HG03432 (cell line): Measurements from ENCODE around the gene DLL3.

Experiments
- ATAC-seq: cut with Tn5 transposase; IDR thresholded peaks from one replicate; pipeline ENCODE4 v1.9.1; 2021; ENCODE audit warnings: mild to moderate bottlenecking, moderate library complexity; ENCODE audit not compliant: unreplicated experiment

The DLL3 gene

DNA sequence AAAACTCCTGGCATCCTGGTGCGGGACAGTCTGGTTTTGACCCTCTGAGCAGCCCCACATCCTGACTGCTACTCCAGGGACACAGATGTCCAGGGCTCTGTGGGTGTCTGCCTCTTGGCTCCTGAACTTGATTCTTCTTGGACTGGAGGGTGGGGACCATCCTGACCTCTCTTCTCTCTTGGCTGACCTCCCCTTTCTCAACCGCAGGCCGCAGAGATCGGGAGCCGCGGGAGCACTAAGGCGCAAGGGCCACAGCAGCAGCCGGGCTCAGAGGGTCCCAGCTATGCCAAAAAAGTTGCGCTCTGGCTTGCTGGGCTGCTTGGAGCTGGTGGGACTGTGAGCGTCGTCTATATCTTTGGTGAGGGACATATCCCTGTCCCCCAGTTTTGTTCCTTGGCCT lies 17.1 kb upstream of the DLL3 start:
- ATAC-seq = no peak

DNA sequence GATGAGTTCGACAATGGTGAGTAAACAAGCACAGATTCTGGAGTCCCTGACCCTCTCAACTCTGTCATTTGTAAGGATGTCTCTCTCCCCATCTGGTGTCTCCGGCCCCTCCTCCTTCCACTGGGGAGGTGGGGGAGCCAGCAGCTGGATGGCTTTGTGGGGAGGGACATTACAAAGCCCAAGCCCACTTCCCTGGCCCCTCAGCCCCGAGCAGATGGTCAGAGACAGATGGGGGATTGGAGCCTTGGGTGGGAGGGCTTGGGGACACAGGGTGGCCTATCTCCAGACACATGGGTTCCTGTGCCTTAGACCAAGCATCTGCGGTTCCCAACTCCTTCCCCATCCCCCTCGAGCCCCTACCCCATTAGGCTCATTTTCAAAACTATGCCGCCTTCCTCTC lies 15.6 kb upstream of the DLL3 start:
- ATAC-seq = no peak

GRCh38 chr19:39489756-39490155 lies 9.0 kb upstream of the DLL3 start:
- no peak for ATAC-seq

DNA sequence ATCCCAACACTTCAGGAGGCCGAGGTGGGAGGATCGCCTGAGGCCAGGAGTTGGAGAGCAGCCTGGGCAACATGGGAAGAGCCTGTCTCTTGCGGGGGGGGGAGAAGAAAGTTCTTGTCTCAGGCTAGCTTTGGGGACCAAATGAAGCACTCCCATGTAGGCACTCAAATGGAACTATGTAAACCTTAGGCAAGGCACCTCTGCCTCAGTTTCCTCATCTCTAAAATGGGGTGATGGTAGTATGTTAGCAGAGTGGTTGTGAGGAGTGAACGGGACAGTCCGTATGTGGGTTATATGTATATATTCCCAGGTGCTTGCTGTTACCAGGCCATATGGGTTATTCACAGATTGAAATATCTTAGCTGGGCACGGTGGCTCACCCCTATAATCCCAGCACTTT lies 6.5 kb upstream of the DLL3 start:
- no peak for ATAC-seq

GRCh38 chr19:39492788-39493187 lies 6.0 kb upstream of the DLL3 start:
- ATAC-seq = no peak

- ATAC-seq = no peak
Observed at GRCh38 chr19:39494661-39495060, 4.1 kb upstream of the DLL3 start.

- ATAC-seq = no peak
Observed at GRCh38 chr19:39496063-39496462, 2.7 kb upstream of the DLL3 start.

DNA sequence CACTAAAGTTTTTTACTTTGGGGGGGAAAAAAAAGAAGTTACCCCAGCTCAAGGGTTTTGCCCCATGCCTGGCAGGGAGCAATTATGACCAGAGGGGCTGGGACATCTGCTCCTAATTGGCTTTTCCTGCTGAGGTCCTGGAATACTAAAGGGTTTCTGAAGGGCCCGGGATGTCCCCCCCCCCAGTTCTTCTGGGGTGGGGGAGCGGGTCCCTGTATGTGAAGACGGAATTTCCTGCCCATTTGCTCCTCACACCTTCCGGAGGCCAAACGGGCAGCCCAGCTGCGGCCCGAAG lies 1.1 kb upstream of the DLL3 start:
- ATAC-seq = no peak

GRCh38 chr19:39497996-39498797 lies 550 bp upstream of the DLL3 start:
- ATAC-seq = no peak

GRCh38 chr19:39499932-39500331 lies 1.2 kb downstream of the DLL3 start:
- no peak for ATAC-seq

DNA sequence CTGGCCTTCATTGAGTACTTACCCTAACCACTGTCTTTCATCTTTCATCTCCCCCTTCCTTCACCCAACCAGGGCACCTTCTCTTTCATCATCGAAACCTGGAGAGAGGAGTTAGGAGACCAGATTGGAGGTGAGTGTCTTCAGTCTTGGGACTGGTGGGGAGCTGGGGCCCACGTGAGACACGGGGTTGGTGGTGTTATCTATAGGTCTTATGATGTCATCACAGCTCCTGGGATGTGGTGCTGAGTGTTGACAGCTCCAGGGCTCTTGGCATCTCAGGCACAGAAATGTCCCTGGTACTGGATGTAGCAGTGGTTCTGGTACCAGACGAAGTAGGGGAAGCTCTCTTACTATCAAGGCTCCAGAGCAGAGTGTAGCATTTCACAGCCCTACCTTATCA lies 1.8 kb downstream of the DLL3 start:
- no peak for ATAC-seq

- no peak for ATAC-seq
Observed at GRCh38 chr19:39501340-39501739, 2.6 kb downstream of the DLL3 start.

DNA sequence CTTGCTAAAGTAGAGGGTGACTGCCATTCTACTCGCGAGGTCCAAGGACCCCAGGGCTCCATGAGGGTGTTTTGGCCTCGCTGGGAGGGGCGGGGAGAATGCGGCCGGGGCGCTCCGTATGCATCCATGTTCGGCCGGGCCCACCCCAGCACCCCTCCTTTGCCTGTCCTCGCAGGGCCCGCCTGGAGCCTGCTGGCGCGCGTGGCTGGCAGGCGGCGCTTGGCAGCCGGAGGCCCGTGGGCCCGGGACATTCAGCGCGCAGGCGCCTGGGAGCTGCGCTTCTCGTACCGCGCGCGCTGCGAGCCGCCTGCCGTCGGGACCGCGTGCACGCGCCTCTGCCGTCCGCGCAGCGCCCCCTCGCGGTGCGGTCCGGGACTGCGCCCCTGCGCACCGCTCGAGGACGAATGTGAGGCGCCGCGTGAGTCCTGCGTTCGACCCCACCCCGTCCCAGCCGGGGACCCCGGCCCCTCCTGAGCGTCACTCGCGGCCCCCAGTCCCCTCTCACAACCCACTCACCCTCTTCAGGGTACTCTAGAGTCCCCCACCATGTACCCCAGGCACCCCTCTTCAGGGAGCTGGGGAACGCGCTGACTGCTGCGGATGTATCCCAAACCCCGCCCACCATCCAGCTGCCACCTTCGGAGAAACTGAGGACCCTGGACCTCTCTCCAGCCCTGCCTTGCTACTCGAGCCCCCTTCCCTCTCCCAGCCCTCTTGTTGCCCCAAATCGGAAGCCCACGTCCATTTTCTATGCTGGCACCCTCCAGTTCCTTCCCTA lies 4.1 kb downstream of the DLL3 start:
- ATAC-seq = no peak

DNA sequence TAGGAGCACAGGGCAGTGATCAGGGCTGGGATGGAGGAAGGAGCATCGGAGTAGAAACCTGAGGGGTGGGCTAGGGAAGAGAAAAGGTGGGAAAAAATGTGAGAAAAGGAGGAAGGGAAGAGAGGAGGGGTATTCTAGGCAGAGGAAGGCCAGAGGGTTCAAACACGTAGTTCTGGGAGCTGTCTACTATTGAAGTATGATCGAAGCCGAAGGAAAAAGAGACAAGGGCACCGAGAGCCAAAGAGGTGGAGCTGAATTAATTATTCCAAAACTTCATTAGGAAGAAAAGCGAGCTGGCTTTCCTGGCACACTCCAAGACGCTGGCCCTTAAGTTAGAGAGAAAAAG lies 7.8 kb downstream of the DLL3 start:
- ATAC-seq = no peak

- no peak for ATAC-seq
Observed at GRCh38 chr19:39506944-39507714, 8.4 kb downstream of the DLL3 start.

GRCh38 chr19:39507715-39508364 lies 9.1 kb downstream of the DLL3 start:
- ATAC-seq = no peak

- no peak for ATAC-seq
Observed at GRCh38 chr19:39508629-39509028, 9.9 kb downstream of the DLL3 start.

- ATAC-seq = no peak
Observed at GRCh38 chr19:39509233-39509632, 10.5 kb downstream of the DLL3 start.

GRCh38 chr19:39512988-39513387 lies 14.2 kb downstream of the DLL3 start:
- ATAC-seq = no peak

DNA sequence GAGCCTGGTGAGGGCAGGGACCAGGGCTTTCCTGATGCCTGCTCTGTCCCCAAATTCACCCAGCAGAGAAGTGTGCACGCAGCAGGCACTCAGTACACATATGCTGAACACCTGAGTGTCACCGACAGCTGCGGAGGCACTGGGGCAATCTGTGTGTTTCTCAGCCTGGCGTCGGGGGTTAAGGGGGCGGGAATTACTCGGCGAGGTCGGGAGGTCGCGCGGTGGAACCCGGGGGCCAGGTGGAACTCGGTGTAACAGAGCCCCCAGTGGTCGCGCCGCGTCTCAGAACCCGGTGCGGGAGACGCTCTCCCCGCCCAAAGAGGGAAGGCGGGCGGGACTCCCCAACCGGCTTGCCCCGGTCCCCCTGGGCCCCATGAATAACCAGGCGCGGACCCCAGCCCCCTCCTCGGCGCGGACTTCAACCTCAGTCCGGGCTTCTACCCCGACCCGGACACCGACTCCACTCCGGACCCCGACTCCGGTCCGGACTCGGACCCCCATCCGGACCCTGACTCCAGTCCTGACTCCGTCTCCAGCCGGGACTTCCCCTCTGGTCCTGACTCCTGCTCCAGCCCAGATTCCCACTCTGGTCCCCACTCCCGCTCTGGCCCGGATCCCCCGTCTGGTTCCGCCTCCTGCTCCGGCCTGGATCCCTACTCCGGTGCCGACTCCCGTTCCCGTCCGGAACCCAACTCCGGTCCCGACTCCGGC lies 16.2 kb downstream of the DLL3 start, which contains the start of gene SELENOV:
Gene SELENOV, plus strand, starts transcription at position 300 of the 711 bp plus-strand sequence. Its CDS starts 74 bp downstream, at position 374.
- ATAC-seq = no peak
